ENCODE results near the gene AIP.

DNA sequence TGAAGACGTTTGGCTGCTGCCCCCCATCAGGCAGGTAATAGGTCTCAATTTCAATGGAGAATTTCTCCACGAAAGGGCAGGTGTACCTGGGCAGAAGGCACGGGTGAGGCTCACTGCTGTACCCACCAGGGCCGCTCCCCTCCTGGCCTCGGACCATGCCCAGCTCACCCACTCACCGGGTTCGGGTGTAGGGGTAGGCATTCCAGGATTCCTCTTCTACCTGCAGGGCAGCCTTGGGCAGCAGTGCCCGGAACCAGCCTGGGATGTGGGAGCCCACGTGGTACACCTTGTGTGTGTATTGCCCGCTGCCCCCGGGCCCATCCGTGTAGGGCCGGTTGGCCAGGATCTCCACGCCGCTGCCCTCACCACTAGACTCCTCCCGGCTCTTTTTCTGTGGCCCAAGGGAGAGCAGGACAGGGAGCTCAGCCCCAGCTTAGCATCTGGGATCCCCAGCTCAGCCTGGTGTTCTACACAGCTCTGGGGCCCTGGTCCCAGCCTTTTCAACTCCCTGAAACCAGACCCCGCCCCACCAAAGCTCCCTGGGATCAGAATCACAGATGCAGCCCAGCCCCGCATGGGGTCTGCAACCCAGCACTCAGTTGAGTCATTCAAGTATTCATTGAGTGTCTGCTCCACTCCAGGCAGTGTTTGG, 19.6 kb downstream of the AIP start:
- TF ChIP-seq CTCF (IDR thresholded peaks at IDR 0.05; ENCODE audit: borderline replicate concordance, extremely low read depth, low read length, poor library complexity, severe bottlenecking), result no peak
- no peak for TF ChIP-seq EZH2 (IDR thresholded peaks at IDR 0.05; ENCODE audit: borderline replicate concordance, low read depth, low read length, severe bottlenecking)

All from DND-41 (cell line).